Measurements from ENCODE around the gene NAALADL2.

DNA sequence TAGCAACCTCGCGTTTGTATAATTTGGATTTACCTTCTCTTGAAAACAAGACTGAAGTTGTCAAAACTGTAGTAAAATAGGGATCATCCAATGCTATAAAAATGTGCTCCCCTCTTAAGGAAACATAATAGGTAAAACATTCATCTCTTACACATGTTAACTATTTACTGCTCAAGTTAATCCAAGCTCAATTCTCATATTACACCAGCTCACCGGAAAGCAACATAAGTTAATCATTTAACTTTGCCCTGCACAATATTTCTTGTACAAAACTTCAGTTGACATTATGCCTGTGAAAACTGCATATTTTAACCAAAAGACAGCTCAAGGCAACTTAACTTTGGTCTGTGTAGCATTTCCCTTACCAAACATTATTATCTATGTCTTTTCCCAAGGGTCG is 634.2 kb downstream of the NAALADL2 start:
- TF ChIP-seq, protein P1, sequence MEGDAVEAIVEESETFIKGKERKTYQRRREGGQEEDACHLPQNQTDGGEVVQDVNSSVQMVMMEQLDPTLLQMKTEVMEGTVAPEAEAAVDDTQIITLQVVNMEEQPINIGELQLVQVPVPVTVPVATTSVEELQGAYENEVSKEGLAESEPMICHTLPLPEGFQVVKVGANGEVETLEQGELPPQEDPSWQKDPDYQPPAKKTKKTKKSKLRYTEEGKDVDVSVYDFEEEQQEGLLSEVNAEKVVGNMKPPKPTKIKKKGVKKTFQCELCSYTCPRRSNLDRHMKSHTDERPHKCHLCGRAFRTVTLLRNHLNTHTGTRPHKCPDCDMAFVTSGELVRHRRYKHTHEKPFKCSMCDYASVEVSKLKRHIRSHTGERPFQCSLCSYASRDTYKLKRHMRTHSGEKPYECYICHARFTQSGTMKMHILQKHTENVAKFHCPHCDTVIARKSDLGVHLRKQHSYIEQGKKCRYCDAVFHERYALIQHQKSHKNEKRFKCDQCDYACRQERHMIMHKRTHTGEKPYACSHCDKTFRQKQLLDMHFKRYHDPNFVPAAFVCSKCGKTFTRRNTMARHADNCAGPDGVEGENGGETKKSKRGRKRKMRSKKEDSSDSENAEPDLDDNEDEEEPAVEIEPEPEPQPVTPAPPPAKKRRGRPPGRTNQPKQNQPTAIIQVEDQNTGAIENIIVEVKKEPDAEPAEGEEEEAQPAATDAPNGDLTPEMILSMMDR (IDR thresholded peaks at IDR 0.05): no peak
- no peak for TF ChIP-seq ZFX (IDR thresholded peaks at IDR 0.05; ENCODE audit: borderline replicate concordance)
